ENCODE measurements around the gene TBX20. TPM values are rescaled to one million over a fixed set of nuclear protein-coding genes. Genes with fewer than 3 reads are reported as not detected.
A peak's percentile ranks its signal among the peaks of the same experiment; 100 is the strongest.

TBX20 gene
- total RNA-seq (ENCODE audit: unreplicated experiment), result 0.36 TPM
- long read RNA-seq, result 0 reads

- Mint-ChIP-seq H3K27ac (ENCODE audit: unreplicated experiment) (no peak within 1 kb of the TSS), H3K36me3 (ENCODE audit: low read depth, unreplicated experiment) (no peaks in the 10 kb centered on the region), H3K4me3 (ENCODE audit: unreplicated experiment) (peak within 1 kb of the TSS; percentile 69), H3K27me3 (ENCODE audit: unreplicated experiment) (peaks cover 38% of the 10 kb centered on the region), H3K9me3 (ENCODE audit: unreplicated experiment) (no peaks in the 10 kb centered on the region), H3K4me1 (ENCODE audit: unreplicated experiment) (peaks cover 40% of the 10 kb centered on the region)
- TF ChIP-seq CTCF (IDR thresholded peaks at IDR 0.05; ENCODE audit: unreplicated experiment), result no peak
- DNase-seq (ENCODE audit: low spot score), result peak; percentile 52
Measured at GRCh38 chr7:35253710-35254495, at the start of gene TBX20. Gene TBX20 (minus strand): TSS chr7:35254100. CDS start chr7:35253620, 480 bp downstream.

GRCh38 chr7:35289376-35289775, 35.5 kb upstream of the TBX20 start:
- H3K27me3 Mint-ChIP-seq (ENCODE audit: unreplicated experiment), result peaks cover 2% of the 10 kb centered on the region
- TF ChIP-seq CTCF (IDR thresholded peaks at IDR 0.05; ENCODE audit: unreplicated experiment), result no peak
- H3K4me1 Mint-ChIP-seq (ENCODE audit: unreplicated experiment), result no peaks in the 10 kb centered on the region

GRCh38 chr7:35286986-35287385, 33.1 kb upstream of the TBX20 start:
- no peak overlapping the region for H3K27ac Mint-ChIP-seq (ENCODE audit: unreplicated experiment)
- DNase-seq (ENCODE audit: low spot score), result no peak
- H3K9me3 Mint-ChIP-seq (ENCODE audit: unreplicated experiment), result no peaks in the 10 kb centered on the region
- no peaks in the 10 kb centered on the region for H3K4me1 Mint-ChIP-seq (ENCODE audit: unreplicated experiment)
- no peak for TF ChIP-seq CTCF (IDR thresholded peaks at IDR 0.05; ENCODE audit: unreplicated experiment)
- no peaks in the 10 kb centered on the region for H3K27me3 Mint-ChIP-seq (ENCODE audit: unreplicated experiment)
- H3K4me3 Mint-ChIP-seq (ENCODE audit: unreplicated experiment), result no peak overlapping the region
- H3K36me3 Mint-ChIP-seq (ENCODE audit: low read depth, unreplicated experiment), result no peaks in the 10 kb centered on the region

More at GRCh38 chr7:35289376-35289775, 35.5 kb upstream of the TBX20 start:
- no peak for DNase-seq (ENCODE audit: low spot score)
- H3K9me3 Mint-ChIP-seq (ENCODE audit: unreplicated experiment), result no peaks in the 10 kb centered on the region
- no peaks in the 10 kb centered on the region for H3K36me3 Mint-ChIP-seq (ENCODE audit: low read depth, unreplicated experiment)
- no peak overlapping the region for H3K4me3 Mint-ChIP-seq (ENCODE audit: unreplicated experiment)
- H3K27ac Mint-ChIP-seq (ENCODE audit: unreplicated experiment), result no peak overlapping the region

GRCh38 chr7:35286422-35286821, 32.5 kb upstream of the TBX20 start:
- Mint-ChIP-seq H3K27me3 (ENCODE audit: unreplicated experiment) (no peaks in the 10 kb centered on the region), H3K9me3 (ENCODE audit: unreplicated experiment) (no peaks in the 10 kb centered on the region), H3K4me1 (ENCODE audit: unreplicated experiment) (no peaks in the 10 kb centered on the region), H3K36me3 (ENCODE audit: low read depth, unreplicated experiment) (no peaks in the 10 kb centered on the region), H3K4me3 (ENCODE audit: unreplicated experiment) (no peak overlapping the region), H3K27ac (ENCODE audit: unreplicated experiment) (no peak overlapping the region)
- DNase-seq (ENCODE audit: low spot score), result no peak
- no peak for TF ChIP-seq CTCF (IDR thresholded peaks at IDR 0.05; ENCODE audit: unreplicated experiment)

GRCh38 chr7:35285799-35286198, 31.9 kb upstream of the TBX20 start:
- Mint-ChIP-seq H3K9me3 (ENCODE audit: unreplicated experiment) (no peaks in the 10 kb centered on the region), H3K27ac (ENCODE audit: unreplicated experiment) (no peak overlapping the region), H3K36me3 (ENCODE audit: low read depth, unreplicated experiment) (no peaks in the 10 kb centered on the region), H3K4me3 (ENCODE audit: unreplicated experiment) (no peak overlapping the region), H3K4me1 (ENCODE audit: unreplicated experiment) (no peaks in the 10 kb centered on the region), H3K27me3 (ENCODE audit: unreplicated experiment) (no peaks in the 10 kb centered on the region)
- no peak for TF ChIP-seq CTCF (IDR thresholded peaks at IDR 0.05; ENCODE audit: unreplicated experiment)
- no peak for DNase-seq (ENCODE audit: low spot score)

All from endothelial cell (in vitro differentiated cells).